NCI-H460 (cell line): ENCODE data around the gene SUPT3H. TPM values are rescaled to one million over a fixed set of nuclear protein-coding genes. Genes with fewer than 3 reads are reported as not detected.

Experiments used
- DNase-seq: peaks from one replicate; pipeline ENCODE4 v3.0.0-alpha.2; 2016; ENCODE audit warnings: low read depth; ENCODE audit errors: extremely low read depth
- total RNA-seq: library from RNA; depleted of rRNA; stranded (reverse); fragments of >200 nt; shearing (Covaris generic); gene quantifications from 2 replicates; pipeline ENCODE4 v1.2.3, GENCODE V29; 2014

Gene SUPT3H
- total RNA-seq, 1 experiment from 2014 or later: 5.9 TPM

GRCh38 chr6:45027126-45027525 is 350.6 kb downstream of the SUPT3H start:
- no peak for DNase-seq

- no peak for DNase-seq
Measured at GRCh38 chr6:45026003-45026516, 351.7 kb downstream of the SUPT3H start.

GRCh38 chr6:45024610-45025009 is 353.1 kb downstream of the SUPT3H start:
- DNase-seq: no peak

- DNase-seq: no peak
Measured at GRCh38 chr6:45021676-45022075, 356.1 kb downstream of the SUPT3H start.

- DNase-seq: no peak
Measured at GRCh38 chr6:45012687-45013086, 365.0 kb downstream of the SUPT3H start.

- no peak for DNase-seq
Measured at GRCh38 chr6:45009576-45009975, 368.2 kb downstream of the SUPT3H start.

- DNase-seq: no peak
Measured at GRCh38 chr6:45006893-45007292, 370.8 kb downstream of the SUPT3H start.

- no peak for DNase-seq
Measured at GRCh38 chr6:45003961-45004360, 373.8 kb downstream of the SUPT3H start.

GRCh38 chr6:45003387-45003786 is 374.3 kb downstream of the SUPT3H start:
- DNase-seq: no peak

- no peak for DNase-seq
Measured at GRCh38 chr6:45002390-45003105, 375.2 kb downstream of the SUPT3H start.

GRCh38 chr6:45001663-45002062 is 376.1 kb downstream of the SUPT3H start:
- no peak for DNase-seq

GRCh38 chr6:45000833-45001232 is 376.9 kb downstream of the SUPT3H start:
- DNase-seq: no peak

- DNase-seq: no peak
Measured at GRCh38 chr6:44999066-44999465, 378.7 kb downstream of the SUPT3H start.

- no peak for DNase-seq
Measured at GRCh38 chr6:44995486-44996132, 382.1 kb downstream of the SUPT3H start.

- no peak for DNase-seq
Measured at GRCh38 chr6:44989391-44989790, 388.3 kb downstream of the SUPT3H start.

- DNase-seq: no peak
Measured at GRCh38 chr6:44985006-44985405, 392.7 kb downstream of the SUPT3H start.

- no peak for DNase-seq
Measured at GRCh38 chr6:44983467-44984365, 394.0 kb downstream of the SUPT3H start.

GRCh38 chr6:44980841-44981240 is 396.9 kb downstream of the SUPT3H start:
- DNase-seq: no peak

- DNase-seq: no peak
Measured at GRCh38 chr6:44976677-44977641, 400.8 kb downstream of the SUPT3H start.

GRCh38 chr6:44974511-44974910 is 403.2 kb downstream of the SUPT3H start:
- DNase-seq: no peak
